Calu3 (cell line): Measurements from ENCODE around the gene FSTL5. TPM values are rescaled to one million over a fixed set of nuclear protein-coding genes. Genes with fewer than 3 reads are reported as not detected.

Experiments
- BruUV-seq: library from RNA; stranded (reverse); fragments of 400-500 nt; replicated peaks from 2 replicates; lab custom pipeline; 2021; lab: Mats Ljungman, UMichigan
- CTCF ChIA-PET: fragments of 300-600 bp; sonication (Branson Sonifier 250); formaldehyde crosslinking; loops from one replicate; lab custom pipeline; 2022; ENCODE audit warnings: antibody characterized with exemption; lab: Charles Lee
- DNase-seq: peaks from one replicate; pipeline ENCODE4 v3.0.0; 2022
- H3K27ac Mint-ChIP-seq: one replicate; pipeline ENCODE4 v1.8.0; 2022; ENCODE audit warnings: mixed read lengths; ENCODE audit not compliant: unreplicated experiment
- H3K27me3 Mint-ChIP-seq: one replicate; pipeline ENCODE4 v1.8.0; 2022; ENCODE audit warnings: mixed read lengths; ENCODE audit not compliant: unreplicated experiment
- H3K36me3 Mint-ChIP-seq: one replicate; pipeline ENCODE4 v1.8.0; 2022; ENCODE audit warnings: mild to moderate bottlenecking, moderate library complexity, mixed read lengths; ENCODE audit not compliant: insufficient read depth, unreplicated experiment
- H3K4me1 Mint-ChIP-seq: one replicate; pipeline ENCODE4 v1.8.0; 2022; ENCODE audit warnings: mild to moderate bottlenecking, low read depth, mixed read lengths; ENCODE audit not compliant: unreplicated experiment
- H3K4me3 Mint-ChIP-seq: one replicate; pipeline ENCODE4 v1.8.0; 2022; ENCODE audit warnings: mild to moderate bottlenecking, low read depth, moderate library complexity, mixed read lengths; ENCODE audit not compliant: unreplicated experiment
- H3K9me3 Mint-ChIP-seq: one replicate; pipeline ENCODE4 v1.8.0; 2022; ENCODE audit warnings: low read depth, mixed read lengths; ENCODE audit not compliant: unreplicated experiment
- CTCF ChIP-seq: fragments of 200-600 bp; IDR thresholded peaks from one replicate; pipeline ENCODE4 v1.8.0; 2022; ENCODE audit warnings: antibody characterized with exemption; ENCODE audit not compliant: unreplicated experiment
- intact Hi-C: fragments of 100-400 bp; cut with micrococcal nuclease; formaldehyde crosslinking; loops from one replicate; pipeline ENCODE4 v1.10.0; 2022; ENCODE audit not compliant: unreplicated experiment
- total RNA-seq: library from RNA; stranded (reverse); gene quantifications from 2 replicates; pipeline ENCODE4 v1.2.3, GENCODE V29; 2022

Gene FSTL5
- total RNA-seq, 1 experiment from 2014 or later: not detected

- no peaks in the 10 kb centered on the region for H3K36me3 Mint-ChIP-seq
- CTCF ChIA-PET: no interaction called here
- no peaks in the 10 kb centered on the region for H3K9me3 Mint-ChIP-seq
- H3K27ac Mint-ChIP-seq: no peak overlapping the region
- no peaks in the 10 kb centered on the region for H3K4me1 Mint-ChIP-seq
- no peaks in the 10 kb centered on the region for H3K27me3 Mint-ChIP-seq
- no TSS peak for BruUV-seq
- intact Hi-C loops: no loop called here
- TF ChIP-seq CTCF: no peak
- DNase-seq: no peak
- no peak overlapping the region for H3K4me3 Mint-ChIP-seq
Observed at GRCh38 chr4:161356351-161356750, 807.4 kb downstream of the FSTL5 start.

DNA sequence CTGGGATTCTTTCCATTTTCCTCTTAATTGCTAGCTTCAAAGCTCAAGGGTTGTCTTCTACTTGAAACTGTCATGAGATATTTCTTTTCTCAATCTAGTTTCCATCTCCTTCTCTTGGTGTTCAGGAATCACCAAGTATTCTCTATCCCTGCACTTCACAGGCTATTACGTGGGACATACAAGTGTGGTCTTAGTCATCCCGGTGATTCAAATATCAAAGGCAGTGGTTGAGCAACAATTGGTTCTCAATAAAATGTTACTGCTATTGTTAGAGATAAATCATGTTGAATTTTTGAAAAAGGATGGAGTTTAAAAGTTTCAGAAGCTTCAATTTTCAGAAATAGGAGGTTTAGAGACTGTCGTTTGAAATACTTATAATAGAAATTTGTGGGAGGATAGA, 812.9 kb downstream of the FSTL5 start:
- TF ChIP-seq CTCF: no peak
- H3K9me3 Mint-ChIP-seq: no peaks in the 10 kb centered on the region
- no peaks in the 10 kb centered on the region for H3K27me3 Mint-ChIP-seq
- H3K27ac Mint-ChIP-seq: no peak overlapping the region
- CTCF ChIA-PET: no interaction called here
- no peaks in the 10 kb centered on the region for H3K36me3 Mint-ChIP-seq
- H3K4me3 Mint-ChIP-seq: no peak overlapping the region
- H3K4me1 Mint-ChIP-seq: no peaks in the 10 kb centered on the region
- DNase-seq: no peak
- intact Hi-C loops: no loop called here
- BruUV-seq: no TSS peak

DNA sequence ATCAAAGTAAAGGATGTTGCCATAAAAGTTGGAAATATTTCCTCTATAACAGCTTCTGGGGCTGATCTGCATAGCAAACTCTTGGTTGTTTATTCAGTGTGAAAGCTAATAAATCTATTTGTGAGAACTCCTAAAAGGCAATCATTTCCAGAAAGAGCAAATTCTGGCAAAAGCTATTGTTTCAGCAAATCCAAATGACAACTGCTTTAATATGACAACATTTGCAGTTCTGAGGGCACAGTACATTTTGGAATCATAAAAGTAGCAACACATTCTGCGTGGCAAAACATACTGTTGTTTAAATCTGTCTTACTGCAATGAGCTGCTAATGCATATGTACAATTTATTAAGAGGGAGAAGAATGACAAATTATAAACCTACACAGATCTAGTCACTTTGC, 818.1 kb downstream of the FSTL5 start:
- BruUV-seq: no TSS peak
- DNase-seq: no peak
- Mint-ChIP-seq H3K4me3 (no peak overlapping the region), H3K4me1 (no peaks in the 10 kb centered on the region), H3K9me3 (no peaks in the 10 kb centered on the region), H3K36me3 (no peaks in the 10 kb centered on the region), H3K27me3 (no peaks in the 10 kb centered on the region), H3K27ac (no peak overlapping the region)
- CTCF ChIA-PET: no interaction called here
- intact Hi-C loops: no loop called here
- TF ChIP-seq CTCF: no peak

DNA sequence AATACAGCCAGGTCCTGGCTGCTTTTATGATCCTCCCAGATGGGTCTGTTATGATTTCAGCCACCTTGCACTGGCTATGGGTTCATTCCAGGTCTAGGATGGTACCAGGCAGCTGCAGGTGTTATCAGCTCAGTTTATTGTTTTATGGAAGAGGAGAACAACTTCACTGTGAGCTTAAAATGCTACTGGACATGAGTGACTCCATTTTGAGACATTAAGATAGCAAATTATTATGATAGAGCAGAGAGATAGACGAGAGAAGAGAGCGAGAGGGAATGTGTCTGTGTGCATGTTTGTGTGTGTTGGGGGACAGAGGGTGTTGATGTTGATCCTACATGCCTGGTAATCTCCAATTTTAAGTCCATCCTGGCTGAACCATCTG, 820.2 kb downstream of the FSTL5 start:
- no peaks in the 10 kb centered on the region for H3K4me1 Mint-ChIP-seq
- no peak overlapping the region for H3K4me3 Mint-ChIP-seq
- BruUV-seq: no TSS peak
- DNase-seq: no peak
- no peak for TF ChIP-seq CTCF
- no peaks in the 10 kb centered on the region for H3K27me3 Mint-ChIP-seq
- CTCF ChIA-PET: no interaction called here
- intact Hi-C loops: no loop called here
- no peaks in the 10 kb centered on the region for H3K9me3 Mint-ChIP-seq
- no peak overlapping the region for H3K27ac Mint-ChIP-seq
- H3K36me3 Mint-ChIP-seq: no peaks in the 10 kb centered on the region
